HG03469 (cell line): ENCODE measurements around the gene RSRC2.
"Not testable (repeated sequence)": the region's sequence is repeated elsewhere in the genome, so short reads cannot be mapped to it uniquely, and the experiment has no call there.

Experiments
- ATAC-seq: cut with Tn5 transposase; IDR thresholded peaks from one replicate; pipeline ENCODE4 v1.9.1; 2021; ENCODE audit warnings: mild to moderate bottlenecking, moderate library complexity, moderate number of reproducible peaks; ENCODE audit not compliant: unreplicated experiment

RSRC2 gene

DNA sequence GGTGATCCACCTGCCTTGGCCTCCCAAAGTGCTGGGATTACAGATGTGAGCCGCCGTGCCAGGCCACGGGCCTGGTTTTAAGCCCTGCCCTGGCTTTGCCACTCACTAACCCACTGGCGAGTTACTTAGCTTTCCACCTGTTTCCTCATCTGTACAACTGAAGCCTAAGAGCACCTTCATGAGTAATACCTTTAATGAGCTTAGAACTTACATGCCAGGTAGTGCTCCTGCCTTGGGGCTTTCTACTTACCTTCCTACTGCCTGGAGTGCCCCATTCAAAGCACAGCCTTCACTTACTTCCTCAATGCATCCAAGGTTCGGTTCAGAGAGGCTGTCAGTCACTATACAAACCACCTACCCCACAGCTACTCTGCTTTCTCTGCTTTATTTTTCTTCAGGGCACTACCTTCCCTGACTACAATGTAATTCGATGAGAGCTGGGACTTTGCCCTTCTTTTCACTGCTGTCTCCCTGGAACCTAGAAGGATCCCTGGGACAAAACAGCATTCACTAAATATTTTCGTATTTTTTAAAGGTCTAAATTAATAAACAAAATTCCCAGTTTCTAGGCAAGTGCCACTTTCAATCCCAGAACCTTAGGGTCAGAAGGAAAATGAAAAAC, 39.8 kb downstream of the RSRC2 start:
- no peak for ATAC-seq

DNA sequence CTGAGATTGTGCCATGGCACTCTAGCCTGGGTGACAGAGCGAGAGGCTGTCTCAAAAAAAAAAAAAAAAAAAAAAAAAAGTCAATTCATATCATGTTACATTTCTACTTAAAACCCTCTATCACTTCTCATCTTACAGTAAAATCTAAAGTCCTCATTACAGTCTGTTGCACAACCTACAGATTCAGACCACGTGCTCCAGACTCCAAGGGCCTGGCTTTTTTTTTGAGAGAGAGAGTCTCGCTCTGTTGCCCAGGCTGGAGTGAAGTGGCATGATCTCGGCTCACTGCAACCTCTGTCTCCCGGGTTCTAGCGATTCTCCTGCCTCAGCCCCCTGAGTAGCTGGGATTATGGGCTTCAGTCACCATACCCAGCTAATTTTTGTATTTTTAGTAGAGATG, 40.4 kb downstream of the RSRC2 start:
- not testable (repeated sequence) for ATAC-seq

DNA sequence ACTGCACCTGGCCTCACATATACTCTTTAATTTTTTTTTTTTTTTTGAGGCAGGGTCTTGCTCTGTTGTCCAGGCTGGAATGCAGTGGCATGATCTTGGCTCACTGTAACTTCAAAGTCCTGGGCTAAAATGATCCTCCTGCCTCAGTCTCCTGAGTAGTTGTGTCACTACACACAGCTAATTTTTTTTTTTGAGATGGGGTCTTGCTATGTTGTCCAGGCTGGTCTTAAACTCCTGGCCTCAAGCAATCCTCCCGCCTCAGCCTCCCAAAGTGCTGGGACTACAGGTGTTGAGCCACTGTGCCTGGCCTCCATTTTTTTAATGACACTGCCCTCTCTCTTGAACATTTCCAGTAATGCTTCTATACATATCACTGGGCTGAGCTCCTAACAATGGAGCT, 42.4 kb downstream of the RSRC2 start:
- ATAC-seq: not testable (repeated sequence)

DNA sequence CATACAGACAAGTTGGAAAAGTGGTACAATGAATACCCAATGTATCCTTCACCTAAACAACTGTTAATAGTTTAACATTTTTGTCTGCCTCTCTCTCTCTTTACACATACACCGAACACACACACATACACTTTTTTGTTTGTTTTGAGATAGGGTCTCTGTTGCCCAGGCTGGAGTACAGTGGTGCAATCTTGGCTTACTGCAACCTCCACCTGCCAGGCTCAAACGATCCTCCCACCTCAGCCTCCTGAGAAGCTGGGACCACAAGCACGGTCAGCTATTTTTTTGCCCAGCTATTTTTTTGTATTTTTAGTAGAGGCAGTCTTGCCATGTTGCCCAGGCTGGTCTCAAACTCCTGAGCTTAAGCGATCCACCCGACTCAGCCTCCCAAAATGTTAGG, 42.8 kb downstream of the RSRC2 start:
- no peak for ATAC-seq

DNA sequence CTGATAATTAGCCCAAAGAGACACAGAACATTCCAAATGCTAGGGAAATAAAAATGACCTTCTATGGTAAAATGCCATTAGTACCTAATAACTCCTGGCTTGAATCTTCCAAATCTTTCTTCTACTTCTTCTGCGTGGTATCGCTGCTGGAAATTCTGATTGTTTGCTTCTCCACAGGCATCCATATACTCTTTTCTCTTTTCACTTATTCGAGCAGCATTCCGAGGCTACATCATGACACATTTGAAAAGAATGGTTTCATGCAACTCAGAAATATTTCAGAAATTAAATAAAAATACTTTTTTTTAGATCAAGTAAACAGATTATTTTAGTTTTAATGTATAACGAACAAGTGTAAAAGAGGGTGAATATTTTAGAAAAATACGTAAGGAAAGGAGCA, 44.9 kb downstream of the RSRC2 start:
- no peak for ATAC-seq

DNA sequence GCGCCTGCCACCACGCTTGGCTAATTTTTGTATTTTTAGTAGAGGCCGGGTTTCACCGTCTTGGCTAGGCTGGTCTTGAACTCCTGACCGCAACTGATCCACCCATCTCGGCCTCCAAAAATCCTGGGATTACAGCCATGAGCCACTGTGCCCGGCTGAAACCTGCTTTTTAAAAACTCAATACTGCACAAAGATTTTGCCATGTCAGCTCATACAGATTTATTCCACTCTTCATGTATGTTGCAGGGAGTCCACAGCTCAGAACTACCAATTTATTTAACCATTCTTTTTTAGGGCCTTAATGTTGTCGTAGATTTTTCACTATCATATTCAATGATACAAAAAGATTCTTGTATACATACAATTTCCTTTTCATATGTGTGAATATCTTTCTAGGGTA, 46.0 kb downstream of the RSRC2 start:
- no peak for ATAC-seq

DNA sequence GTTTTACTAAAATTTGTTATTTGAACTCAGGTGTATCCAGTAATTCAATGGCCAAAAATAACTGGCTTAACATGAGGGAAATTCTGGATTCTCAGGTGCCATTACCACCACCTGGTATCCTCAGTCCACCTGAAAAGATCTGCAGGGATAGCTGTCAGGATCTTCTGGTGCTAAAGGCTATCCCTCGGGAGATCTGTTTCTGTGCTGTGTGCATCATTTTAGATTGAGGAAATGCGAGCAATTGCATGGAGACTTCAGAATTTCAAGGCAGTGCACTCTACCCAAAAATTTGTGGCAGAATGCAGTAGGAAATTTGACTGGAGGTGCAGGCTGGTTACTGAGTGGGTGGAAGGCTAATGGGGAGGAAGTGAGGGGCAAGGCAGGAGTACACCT, 52.4 kb downstream of the RSRC2 start:
- no peak for ATAC-seq

DNA sequence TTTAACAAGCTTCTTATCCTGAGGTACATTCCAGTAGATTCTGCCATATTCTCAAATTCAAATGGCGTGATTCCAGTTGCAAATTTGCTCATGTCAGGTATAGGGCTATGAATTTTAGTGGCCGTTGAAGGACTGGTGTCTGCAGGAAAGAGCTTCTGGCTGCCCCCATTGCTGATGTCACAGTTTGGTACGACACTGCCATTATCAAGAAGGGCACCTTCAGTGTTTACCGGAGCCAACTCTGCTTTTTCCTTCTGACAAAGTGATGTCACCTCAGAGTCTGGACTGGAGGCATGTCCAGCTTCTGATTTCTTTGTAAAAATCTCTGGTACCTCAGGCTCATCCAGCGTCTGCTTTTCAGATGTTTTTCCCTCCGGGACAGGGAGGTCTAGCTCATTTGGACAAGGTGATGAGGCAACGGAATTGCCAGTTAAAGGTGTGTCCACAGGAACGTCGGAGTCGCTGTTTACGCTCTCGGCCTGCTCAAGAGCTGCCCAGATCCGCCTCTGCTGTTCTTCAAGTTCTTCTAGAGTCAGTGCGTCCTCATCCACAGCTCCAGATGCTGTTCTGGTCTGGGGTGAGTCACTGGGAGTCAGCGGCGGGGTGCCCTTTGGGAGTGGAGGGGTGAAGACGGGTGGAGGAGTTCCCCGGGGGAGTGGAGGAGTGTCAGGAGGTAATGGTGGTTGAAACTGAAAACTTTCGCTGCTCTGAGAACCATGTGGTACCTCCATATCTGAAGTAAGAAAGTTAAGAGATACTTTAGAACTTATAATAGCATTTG, 53.0 kb downstream of the RSRC2 start:
- no peak for ATAC-seq

DNA sequence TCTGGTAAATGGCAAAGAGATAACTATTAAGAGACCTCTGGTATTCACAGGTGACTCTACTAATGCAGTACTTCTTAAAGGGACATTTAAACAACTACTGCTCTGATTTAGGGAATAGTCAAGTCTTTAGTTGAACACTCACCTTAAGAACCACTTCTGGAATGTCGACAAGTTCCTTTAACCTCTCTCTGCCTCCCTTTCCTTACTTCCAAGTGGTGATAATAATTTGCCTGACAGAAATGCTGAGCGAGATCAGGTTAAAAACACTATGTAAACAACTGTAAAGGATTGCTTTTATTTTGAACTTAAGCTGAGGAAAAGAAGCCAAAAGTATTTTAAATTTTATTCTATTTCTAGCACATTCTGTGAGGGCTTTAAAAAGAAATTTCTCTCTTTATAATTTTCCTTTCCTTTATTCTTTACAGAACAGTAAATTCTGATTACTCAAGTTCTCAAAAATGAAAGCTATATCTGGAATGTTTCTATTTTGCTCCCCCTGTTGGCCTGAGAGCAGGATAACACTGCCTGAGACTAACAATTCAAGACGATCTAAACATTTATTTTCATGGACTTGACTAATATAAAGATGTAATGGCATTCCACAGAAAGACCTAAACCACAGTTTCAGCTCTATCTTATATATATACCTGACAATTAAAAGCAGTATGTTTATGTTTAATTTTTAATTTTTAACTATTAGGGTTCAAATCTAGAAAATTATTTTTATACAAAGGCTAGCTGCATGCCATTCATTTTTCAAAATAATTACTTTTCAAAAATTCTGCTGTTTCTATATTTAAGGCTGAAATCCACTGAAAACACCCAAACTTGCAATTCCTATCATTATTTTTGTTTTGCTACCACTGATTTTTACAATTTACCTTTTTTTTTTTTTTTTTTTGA, 55.2 kb downstream of the RSRC2 start:
- ATAC-seq: no peak

DNA sequence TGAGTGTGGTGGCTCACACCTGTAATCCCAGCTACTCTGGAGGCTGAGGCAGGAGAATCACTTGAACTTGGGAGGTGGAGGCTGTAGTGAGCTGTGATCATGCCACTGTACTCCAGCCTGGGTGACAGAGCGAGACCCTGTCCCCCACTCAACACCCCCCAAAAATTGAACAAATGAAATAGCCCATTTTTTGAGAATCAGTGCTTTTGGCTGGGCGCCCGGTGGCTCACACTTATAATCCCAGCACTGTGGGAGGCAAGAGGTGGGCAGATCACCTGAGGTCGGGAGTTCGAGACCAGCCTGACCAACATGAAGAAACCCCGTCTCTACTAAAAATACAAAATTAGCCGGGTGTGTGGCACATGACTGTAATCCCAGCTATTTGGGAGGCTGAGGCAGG, 56.2 kb downstream of the RSRC2 start:
- ATAC-seq: not testable (repeated sequence)

DNA sequence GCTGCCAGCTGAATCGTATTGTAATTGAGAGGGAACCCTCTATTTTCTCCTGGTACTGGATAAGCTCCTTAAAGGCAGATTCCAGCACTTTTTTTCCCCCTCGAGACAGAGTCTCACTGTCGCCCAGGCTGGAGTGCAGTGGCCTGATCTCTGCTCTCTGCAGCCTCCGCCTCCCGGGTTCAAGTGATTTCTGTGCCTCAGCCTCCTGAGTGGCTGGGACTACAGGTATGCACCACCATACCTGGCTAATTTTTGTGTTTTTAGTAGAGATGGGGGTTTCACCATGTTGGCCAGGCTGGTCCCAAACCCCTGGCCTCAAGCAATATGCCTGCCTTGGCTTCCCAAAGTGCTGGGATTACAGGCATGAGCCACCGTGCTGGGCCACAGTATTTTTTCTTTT, 56.9 kb downstream of the RSRC2 start:
- not testable (repeated sequence) for ATAC-seq

DNA sequence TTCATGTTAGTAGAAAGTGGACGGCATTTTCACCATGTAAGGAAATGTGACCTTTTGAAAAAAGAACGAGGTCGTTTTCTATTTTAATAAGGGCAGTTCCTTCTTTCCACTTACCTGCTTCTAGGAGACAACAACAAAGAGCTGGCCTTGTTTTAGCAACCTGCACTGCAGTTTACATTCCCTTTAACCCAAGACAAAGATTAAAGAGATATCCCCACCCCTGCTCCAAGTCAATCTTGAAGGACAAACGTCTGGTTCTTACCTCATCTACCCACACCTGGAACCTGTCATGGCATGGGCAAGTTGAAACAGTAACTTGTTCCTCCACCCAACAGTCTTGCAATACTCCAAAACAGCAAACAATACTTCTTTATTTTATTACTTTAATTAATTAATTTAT, 58.8 kb downstream of the RSRC2 start:
- ATAC-seq: no peak

DNA sequence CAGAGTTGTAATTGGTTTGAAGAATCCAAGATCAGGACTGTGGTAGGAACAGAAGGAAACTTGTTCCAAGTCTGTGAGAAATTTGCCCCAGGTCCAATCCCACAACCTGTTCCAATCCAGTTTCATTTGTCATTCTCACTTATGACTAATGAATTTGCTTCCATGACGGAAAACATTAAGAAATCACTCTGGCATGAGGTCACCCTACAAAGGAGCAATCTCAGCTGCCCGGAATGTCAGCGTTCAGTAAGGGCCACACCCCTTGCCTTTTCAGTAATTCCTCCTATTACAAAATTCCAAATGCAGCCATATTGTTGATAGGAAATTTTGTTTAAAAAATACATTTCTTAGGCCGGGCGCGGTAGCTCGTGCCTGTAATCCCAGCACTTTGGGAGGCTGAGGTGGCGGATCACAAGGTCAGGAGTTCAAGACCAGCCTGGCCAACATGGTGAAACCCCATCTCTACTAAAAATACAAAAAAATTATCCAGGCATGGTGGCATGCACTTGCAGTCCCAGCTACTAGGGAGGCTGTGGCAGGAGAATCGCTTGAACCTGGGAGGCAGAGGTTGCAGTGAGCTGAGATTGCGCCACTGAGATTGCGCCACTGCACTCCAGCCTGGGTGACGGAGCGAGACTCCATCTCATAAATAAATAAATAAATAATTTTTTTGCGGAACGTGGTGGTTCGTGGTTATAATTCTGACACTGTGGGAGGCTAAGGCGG, 62.3 kb downstream of the RSRC2 start:
- ATAC-seq: not testable (repeated sequence)

DNA sequence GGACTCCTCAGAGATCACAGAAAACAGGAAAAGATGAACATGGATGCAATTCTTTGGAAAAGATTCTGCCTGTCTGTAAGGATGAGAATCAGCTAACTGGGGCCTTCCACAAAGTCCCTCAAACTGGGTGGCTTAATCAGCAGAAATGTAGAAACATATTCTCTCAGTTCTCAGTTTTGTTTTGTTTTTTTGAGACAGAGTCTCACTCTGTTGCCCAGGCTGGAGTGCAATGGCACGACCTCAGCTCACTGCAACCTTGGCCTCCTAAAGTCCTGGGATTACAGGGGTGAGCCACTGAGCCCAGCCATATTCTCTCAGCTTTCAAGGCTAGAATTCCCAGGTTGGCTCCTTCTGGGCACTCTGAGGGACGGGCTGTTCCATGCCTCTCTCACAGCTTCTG, 66.1 kb downstream of the RSRC2 start:
- no peak for ATAC-seq

DNA sequence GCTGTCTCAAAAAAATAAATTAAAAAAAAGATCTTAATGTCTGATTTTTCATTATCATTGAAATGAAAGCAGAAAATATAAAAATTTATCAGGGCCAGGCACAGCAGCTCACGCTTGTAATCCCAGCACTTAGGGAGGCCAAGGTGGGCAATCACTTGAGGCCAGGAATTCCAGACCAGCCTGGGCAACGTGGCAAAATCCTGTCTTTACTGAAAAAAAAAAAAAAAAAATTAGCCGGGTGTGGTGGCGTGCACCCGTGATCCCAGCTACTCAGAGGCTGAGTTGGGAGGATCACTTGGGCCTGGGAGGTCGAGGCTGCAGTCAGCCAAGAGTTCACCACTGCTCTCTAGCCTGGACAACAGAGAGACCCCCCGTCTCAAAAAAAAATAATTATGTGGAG, 66.7 kb downstream of the RSRC2 start:
- no peak for ATAC-seq

DNA sequence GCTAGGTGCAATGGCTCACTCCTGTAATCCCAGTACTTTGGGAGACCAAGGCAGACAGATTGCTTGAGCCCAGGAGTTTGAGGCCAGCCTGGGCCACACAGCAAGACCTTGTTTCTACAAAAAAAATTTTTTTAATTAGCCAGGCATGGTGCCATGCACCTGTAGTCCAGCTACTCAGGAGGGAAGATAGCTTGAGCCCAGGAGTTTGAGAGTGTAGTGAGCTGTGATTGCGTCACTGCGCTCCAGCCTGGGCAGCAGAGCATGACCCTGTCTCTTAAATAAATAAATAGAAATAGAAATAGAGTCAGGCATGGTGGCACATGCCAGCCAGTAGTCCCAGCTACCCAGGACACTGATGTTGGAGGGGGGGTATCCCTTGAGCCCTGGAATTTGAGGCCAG, 67.5 kb downstream of the RSRC2 start:
- ATAC-seq: no peak

DNA sequence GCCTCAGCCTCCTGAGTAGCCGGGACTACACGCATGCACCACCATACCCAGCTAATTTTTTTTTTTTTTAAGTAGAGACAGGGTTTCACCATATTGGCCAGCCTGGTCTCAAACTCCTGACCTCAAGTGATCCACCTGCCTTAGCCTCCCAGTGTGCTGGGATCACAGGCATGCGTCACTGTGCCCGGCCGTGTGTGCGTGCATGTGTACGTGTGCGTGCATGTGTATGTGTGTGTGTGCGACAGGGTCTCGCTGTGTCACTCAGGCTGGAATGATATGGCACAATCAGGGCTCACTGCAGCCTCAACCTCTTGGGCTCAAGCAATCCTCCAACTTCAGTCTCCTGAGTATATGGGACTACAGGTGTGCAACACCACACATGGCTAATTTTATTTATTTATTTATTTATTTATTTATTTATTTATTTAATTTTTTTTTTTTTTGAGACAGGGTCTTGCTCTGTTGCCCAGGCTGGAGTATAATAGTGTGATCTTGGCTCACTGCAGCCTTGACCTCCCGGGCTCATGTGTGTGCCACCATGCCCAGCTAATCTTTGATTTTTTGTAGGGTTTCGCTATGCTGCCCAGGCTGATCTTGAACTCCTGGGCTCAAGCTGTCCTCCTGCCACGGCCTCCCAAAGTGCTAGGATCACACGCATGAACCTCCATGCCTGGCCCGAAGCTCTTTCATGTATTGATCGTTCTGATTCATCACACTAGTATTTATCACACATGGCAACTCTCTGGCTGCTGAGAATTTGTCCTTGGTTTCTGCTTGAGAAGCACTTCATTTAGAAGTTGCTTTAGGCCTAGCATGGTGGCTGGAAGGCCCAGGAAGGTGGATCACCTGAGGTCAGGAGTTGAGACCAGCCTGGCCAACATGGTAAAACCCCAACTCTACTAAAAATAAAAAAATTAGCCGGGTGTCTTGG, 68.4 kb downstream of the RSRC2 start:
- ATAC-seq: no peak

DNA sequence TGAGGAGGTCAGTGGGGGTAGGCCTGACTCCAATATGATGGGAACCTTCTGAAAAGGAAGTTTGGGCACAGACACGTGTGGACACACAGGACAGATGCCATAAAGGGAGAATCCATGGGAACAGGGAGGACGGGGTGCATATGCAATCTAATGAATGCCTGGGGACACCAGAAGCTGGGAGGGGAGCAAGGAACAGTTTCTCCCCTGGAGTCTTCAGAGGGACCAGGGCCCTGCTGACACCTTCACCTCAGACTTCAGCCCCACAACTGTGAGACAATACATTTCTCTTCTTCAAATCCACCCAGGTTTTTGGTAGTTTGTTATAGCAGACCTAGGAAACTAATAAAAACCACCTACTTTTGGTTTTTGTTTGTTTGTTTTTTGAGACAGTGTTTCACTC, 69.1 kb downstream of the RSRC2 start:
- ATAC-seq: no peak

DNA sequence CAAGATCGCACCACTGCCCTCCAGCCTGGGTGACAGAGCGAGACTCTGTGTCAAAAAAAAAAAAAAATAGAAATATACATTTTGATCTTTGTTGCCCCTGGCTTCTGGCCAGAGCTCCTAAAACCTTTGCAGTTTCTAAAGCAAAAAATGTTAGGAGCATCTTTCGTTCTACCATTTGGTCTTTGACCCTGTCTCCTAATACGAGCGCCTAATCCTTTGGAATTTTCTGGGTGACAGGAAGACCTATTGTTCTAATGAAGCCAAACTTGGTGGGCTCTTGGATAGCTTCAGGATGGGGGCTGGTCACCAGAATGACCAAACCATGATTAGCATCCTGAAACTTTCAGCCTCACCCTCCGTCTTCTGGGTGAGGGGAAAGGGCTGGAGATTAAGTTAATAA, 72.0 kb downstream of the RSRC2 start:
- ATAC-seq: no peak

DNA sequence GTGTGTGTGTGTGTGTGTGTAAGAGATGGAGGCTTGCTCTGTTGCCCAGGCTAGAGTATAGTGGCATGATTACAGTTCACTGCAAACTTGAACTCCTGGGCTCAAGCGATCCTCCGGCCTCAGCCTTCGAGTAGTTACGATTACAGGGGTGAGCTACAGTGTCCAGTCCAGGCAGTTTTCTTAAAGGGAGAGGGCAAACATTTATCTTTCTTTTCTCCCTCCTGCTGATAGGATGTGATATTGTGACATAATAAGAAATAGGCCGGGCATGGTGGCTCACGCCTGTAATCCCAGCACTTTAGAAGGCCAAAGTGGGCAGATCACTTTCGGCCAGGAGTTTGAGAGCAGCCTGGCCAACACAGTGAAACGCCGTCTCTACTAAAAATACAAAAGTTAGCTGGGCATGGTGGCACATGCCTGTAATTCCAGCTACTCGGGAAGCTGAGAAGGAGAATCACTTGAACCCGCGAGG, 72.5 kb downstream of the RSRC2 start:
- ATAC-seq: no peak
